Prostate gland (tissue), 2 donors: ENCODE results near the gene SPG7. TPM values are rescaled to one million over a fixed set of nuclear protein-coding genes. Genes with fewer than 3 reads are reported as not detected.

Source experiments
- DNase-seq: peaks from one replicate; pipeline ENCODE4 v3.0.0-alpha.2; 2019; ENCODE audit warnings: low spot score
- H3K27ac ChIP-seq, 2 donors: fragments of 200-600 bp; sonication (generic); 2 replicates each; pipeline ENCODE4 v1.5.1; 2017 to 2019
- H3K27me3 ChIP-seq: fragments of 200-600 bp; sonication (generic); replicated peaks from 2 replicates; pipeline ENCODE4 v1.5.1; 2019; ENCODE audit not compliant: insufficient read depth
- H3K36me3 ChIP-seq, 2 donors: fragments of 200-600 bp; sonication (generic); 1 replicate in 1 of 2; 2 replicates in 1 of 2; pipeline versions ENCODE4 v1.5.1 to v1.8.1; 2017 to 2019
- H3K4me1 ChIP-seq: fragments of 200-600 bp; sonication (generic); replicated peaks from 2 replicates; pipeline ENCODE4 v1.5.1; 2019
- H3K4me3 ChIP-seq, 2 donors: fragments of 200-600 bp; sonication (generic); 2 replicates each; pipeline ENCODE4 v1.5.1; 2017 to 2019
- H3K9me3 ChIP-seq: fragments of 200-600 bp; sonication (generic); 2 replicates; pipeline ENCODE4 v1.5.1; 2017
- CTCF ChIP-seq, 4 experiments: fragments of 200-600 bp in 2 of 4; fragments of 450-650 bp in 2 of 4; sonication (generic) in 2 of 4; IDR thresholded peaks; 1 replicate in 3 of 4; 2 replicates in 1 of 4; pipeline ENCODE4 v1.5.1; 2016 to 2019; ENCODE audit warnings: antibody characterized with exemption in 4 of 4, mild to moderate bottlenecking in 2 of 4, moderate library complexity in 2 of 4
- POLR2A ChIP-seq: fragments of 450-650 bp; IDR thresholded peaks from one replicate; pipeline ENCODE4 v1.6.1; 2016; ENCODE audit warnings: antibody characterized with exemption, mild to moderate bottlenecking
- POLR2AphosphoS5 ChIP-seq: sonication (generic); formaldehyde crosslinking; IDR thresholded peaks from one replicate; pipeline ENCODE4 v1.6.1; 2017; ENCODE audit warnings: antibody characterized with exemption
- WGBS: methylation state at CpG from one replicate; pipeline ENCODE4 v1.1.5; 2018; 5-methylcytosine and 5-hydroxymethylcytosine counted together
- intact Hi-C: fragments of 100-400 bp; cut with DNase I; formaldehyde crosslinking; loops from one replicate; pipeline ENCODE4 v1.14.2; 2022
- total RNA-seq, 2 donors: library from RNA; depleted of rRNA; stranded (reverse); fragments of >200 nt; gene quantifications; one replicate each; pipeline ENCODE4 v1.1.0, GENCODE V29; 2016

Gene SPG7
- total RNA-seq, 2 donors from 2014 or later: 128 to 165 TPM

GRCh38 chr16:89574681-89575246 is 66.6 kb downstream of the SPG7 start:
- TF ChIP-seq POLR2AphosphoS5 (no peak), CTCF (IDR thresholded peaks at IDR 0.05) (peak in 2 of 4 experiments; percentile 54 to 85), POLR2A (no peak)
- WGBS: 15% methylated on average over 39 of the region's 55 CpGs
- Histone ChIP-seq H3K4me3 (peak overlapping the region in 1 of 2 donors; percentile 15), H3K27me3 (peaks cover 13% of the 10 kb centered on the region), H3K36me3 (no peaks in the 10 kb centered on the region), H3K4me1 (peaks cover 6% of the 10 kb centered on the region), H3K27ac (no peak overlapping the region), H3K9me3 (no peaks in the 10 kb centered on the region)
- no peak for DNase-seq
- intact Hi-C loops: no loop called here

- H3K36me3 ChIP-seq: no peaks in the 10 kb centered on the region
- intact Hi-C loops: no loop called here
- H3K27ac ChIP-seq: no peak within 1 kb of the TSS
- H3K27me3 ChIP-seq: peaks cover 13% of the 10 kb centered on the region
- H3K4me3 ChIP-seq: peak within 1 kb of the TSS; percentile 4 to 16
- WGBS: 1% methylated on average over 50 of the region's 103 CpGs
- H3K9me3 ChIP-seq: no peaks in the 10 kb centered on the region
- peaks cover 6% of the 10 kb centered on the region for H3K4me1 ChIP-seq
- no peak for DNase-seq
- TF ChIP-seq POLR2A: no peak
- TF ChIP-seq CTCF (IDR thresholded peaks at IDR 0.05): no peak
- no peak for TF ChIP-seq POLR2AphosphoS5
These were observed 67.3 kb downstream of the SPG7 start, which contains the start of gene CPNE7 for GRCh38 chr16:89575247-89576152. CPNE7 (plus strand) TSS chr16:89575758; CDS start chr16:89575898, 140 bp downstream.

- WGBS: 26% methylated on average over 56 of the region's 89 CpGs
- Histone ChIP-seq H3K36me3 (no peaks in the 10 kb centered on the region), H3K4me3 (peak overlapping the region in 1 of 2 donors; percentile 16), H3K4me1 (peaks cover 6% of the 10 kb centered on the region), H3K9me3 (no peaks in the 10 kb centered on the region), H3K27me3 (peaks cover 13% of the 10 kb centered on the region), H3K27ac (no peak overlapping the region)
- TF ChIP-seq CTCF (IDR thresholded peaks at IDR 0.05): no peak
- TF ChIP-seq POLR2AphosphoS5: no peak
- TF ChIP-seq POLR2A: no peak
- intact Hi-C loops: no loop called here
- DNase-seq: no peak
These were observed 68.2 kb downstream of the SPG7 start for GRCh38 chr16:89576153-89577054.

- TF ChIP-seq CTCF (IDR thresholded peaks at IDR 0.05) (no peak), POLR2A (no peak), POLR2AphosphoS5 (no peak)
- H3K27ac ChIP-seq: no peak overlapping the region
- peaks cover 10% of the 10 kb centered on the region for H3K4me1 ChIP-seq
- H3K36me3 ChIP-seq: no peaks in the 10 kb centered on the region
- WGBS: 81% methylated on average over 25 of the region's 25 CpGs
- no peaks in the 10 kb centered on the region for H3K9me3 ChIP-seq
- intact Hi-C loops: no loop called here
- H3K27me3 ChIP-seq: peaks cover 13% of the 10 kb centered on the region
- no peak for DNase-seq
- H3K4me3 ChIP-seq: no peak overlapping the region
These were observed 69.0 kb downstream of the SPG7 start for GRCh38 chr16:89577055-89577759.
